ENCODE results near the gene EDC4. TPM values are rescaled to one million over a fixed set of nuclear protein-coding genes. Genes with fewer than 3 reads are reported as not detected.

EDC4 gene
- total and polyA plus RNA-seq, 9 of the 15 experiments (the other 6 are each of a cell fraction or from before 2014, with no cell fraction given): 1.1 to 131 (median 74.0) TPM

DNA sequence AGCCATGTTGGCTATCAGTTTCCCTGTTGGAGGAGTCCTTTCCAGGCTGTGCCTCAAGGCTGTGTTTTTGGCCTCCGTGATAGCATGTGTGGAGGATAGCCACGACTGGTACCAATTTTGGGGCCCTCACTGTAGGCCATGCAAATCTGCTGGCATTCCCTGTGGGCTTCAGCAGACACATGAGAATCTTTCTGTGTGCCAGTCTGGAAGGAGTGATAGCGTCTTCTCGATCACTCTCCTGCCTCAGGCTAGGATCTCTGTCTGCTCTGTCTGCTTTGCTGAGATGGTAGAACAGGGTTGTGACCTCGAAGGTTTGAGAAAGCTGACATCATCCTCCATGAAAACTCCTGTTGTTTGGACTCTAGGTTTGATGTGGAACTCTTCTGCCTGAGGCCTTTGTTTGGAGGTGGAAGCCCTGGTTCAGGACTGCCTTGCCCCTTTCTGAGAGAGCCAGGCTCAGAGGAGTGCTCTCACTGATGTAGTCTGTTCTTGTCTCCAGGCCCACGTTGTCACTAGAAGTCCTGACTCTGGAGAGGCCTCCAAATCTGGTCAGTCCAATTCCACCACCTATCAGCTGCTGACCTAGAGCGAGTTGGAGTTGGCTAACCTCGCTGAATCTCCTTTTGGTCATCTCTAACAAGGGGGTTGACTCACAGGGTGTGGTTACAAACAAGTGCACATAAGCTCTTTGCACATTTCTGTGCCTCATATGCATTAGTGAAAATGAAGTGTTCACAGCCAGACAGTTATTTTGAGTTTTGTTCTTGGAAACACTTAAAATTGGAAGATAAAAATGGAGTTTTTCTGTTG, 12.1 kb upstream of the EDC4 start (continued):
- TF ChIP-seq RBM25 (IDR thresholded peaks at IDR 0.05; ENCODE audit: low read depth, low read length, severe bottlenecking) (no peak), ZNF174 (CRISPR knock-in tag; IDR thresholded peaks at IDR 0.05) (no peak), ELF4 (CRISPR knock-in tag; IDR thresholded peaks at IDR 0.05) (no peak), HDAC3 (IDR thresholded peaks at IDR 0.05; ENCODE audit: borderline replicate concordance, partially characterized antibody) (no peak), NFATC3 (IDR thresholded peaks at IDR 0.05) (no peak), FOSL1 (tag; conservative IDR thresholded peaks at IDR 0.05) (peak; percentile 80), KLF10 (CRISPR knock-in tag; IDR thresholded peaks at IDR 0.05) (no peak), FOXM1 (IDR thresholded peaks at IDR 0.05; ENCODE audit: low read depth) (no peak), FOXM1 (CRISPR knock-in tag; IDR thresholded peaks at IDR 0.05; ENCODE audit: low read depth) (no peak), ELF1 (tag; IDR thresholded peaks at IDR 0.05) (no peak), CBX1 (IDR thresholded peaks at IDR 0.05; ENCODE audit: low read depth) (no peak), FOXP1 (CRISPR knock-in tag; IDR thresholded peaks at IDR 0.05) (no peak), ILK (tag; IDR thresholded peaks at IDR 0.05; ENCODE audit: borderline replicate concordance, low read depth) (no peak), NFIX (CRISPR knock-in tag; IDR thresholded peaks at IDR 0.05; ENCODE audit: low read depth) (no peak)
- TF ChIP-seq, protein P1, sequence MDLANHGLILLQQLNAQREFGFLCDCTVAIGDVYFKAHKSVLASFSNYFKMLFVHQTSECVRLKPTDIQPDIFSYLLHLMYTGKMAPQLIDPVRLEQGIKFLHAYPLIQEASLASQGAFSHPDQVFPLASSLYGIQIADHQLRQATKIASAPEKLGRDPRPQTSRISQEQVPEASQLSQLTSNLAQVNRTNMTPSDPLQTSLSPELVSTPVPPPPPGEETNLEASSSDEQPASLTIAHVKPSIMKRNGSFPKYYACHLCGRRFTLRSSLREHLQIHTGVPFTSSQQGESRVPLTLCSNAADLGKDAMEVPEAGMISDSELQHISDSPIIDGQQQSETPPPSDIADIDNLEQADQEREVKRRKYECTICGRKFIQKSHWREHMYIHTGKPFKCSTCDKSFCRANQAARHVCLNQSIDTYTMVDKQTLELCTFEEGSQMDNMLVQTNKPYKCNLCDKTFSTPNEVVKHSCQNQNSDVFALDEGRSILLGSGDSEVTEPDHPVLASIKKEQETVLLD (IDR thresholded peaks at IDR 0.05): no peak
- TF ChIP-seq, protein P2, sequence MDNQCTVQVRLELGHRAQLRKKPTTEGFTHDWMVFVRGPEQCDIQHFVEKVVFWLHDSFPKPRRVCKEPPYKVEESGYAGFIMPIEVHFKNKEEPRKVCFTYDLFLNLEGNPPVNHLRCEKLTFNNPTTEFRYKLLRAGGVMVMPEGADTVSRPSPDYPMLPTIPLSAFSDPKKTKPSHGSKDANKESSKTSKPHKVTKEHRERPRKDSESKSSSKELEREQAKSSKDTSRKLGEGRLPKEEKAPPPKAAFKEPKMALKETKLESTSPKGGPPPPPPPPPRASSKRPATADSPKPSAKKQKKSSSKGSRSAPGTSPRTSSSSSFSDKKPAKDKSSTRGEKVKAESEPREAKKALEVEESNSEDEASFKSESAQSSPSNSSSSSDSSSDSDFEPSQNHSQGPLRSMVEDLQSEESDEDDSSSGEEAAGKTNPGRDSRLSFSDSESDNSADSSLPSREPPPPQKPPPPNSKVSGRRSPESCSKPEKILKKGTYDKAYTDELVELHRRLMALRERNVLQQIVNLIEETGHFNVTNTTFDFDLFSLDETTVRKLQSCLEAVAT (IDR thresholded peaks at IDR 0.05): no peak
- TF ChIP-seq, protein P3, sequence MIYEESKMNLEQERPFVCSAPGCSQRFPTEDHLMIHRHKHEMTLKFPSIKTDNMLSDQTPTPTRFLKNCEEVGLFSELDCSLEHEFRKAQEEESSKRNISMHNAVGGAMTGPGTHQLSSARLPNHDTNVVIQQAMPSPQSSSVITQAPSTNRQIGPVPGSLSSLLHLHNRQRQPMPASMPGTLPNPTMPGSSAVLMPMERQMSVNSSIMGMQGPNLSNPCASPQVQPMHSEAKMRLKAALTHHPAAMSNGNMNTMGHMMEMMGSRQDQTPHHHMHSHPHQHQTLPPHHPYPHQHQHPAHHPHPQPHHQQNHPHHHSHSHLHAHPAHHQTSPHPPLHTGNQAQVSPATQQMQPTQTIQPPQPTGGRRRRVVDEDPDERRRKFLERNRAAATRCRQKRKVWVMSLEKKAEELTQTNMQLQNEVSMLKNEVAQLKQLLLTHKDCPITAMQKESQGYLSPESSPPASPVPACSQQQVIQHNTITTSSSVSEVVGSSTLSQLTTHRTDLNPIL (CRISPR knock-in tag; IDR thresholded peaks at IDR 0.05): no peak
- TF ChIP-seq, protein P4, sequence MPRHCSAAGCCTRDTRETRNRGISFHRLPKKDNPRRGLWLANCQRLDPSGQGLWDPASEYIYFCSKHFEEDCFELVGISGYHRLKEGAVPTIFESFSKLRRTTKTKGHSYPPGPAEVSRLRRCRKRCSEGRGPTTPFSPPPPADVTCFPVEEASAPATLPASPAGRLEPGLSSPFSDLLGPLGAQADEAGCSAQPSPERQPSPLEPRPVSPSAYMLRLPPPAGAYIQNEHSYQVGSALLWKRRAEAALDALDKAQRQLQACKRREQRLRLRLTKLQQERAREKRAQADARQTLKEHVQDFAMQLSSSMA (CRISPR knock-in tag; IDR thresholded peaks at IDR 0.05): no peak
- TF ChIP-seq, protein P5, sequence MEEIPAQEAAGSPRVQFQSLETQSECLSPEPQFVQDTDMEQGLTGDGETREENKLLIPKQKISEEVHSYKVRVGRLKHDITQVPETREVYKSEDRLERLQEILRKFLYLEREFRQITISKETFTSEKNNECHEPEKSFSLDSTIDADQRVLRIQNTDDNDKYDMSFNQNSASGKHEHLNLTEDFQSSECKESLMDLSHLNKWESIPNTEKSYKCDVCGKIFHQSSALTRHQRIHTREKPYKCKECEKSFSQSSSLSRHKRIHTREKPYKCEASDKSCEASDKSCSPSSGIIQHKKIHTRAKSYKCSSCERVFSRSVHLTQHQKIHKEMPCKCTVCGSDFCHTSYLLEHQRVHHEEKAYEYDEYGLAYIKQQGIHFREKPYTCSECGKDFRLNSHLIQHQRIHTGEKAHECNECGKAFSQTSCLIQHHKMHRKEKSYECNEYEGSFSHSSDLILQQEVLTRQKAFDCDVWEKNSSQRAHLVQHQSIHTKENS (CRISPR knock-in tag; IDR thresholded peaks at IDR 0.05): no peak
